Osteocyte (in vitro differentiated cells): Measurements from ENCODE around the gene LARP7. TPM values are rescaled to one million over a fixed set of nuclear protein-coding genes. Genes with fewer than 3 reads are reported as not detected.
"Not testable (repeated sequence)": the region's sequence is repeated elsewhere in the genome, so short reads cannot be mapped to it uniquely, and the experiment has no call there.

Source experiments
- DNase-seq: peaks from one replicate; pipeline ENCODE4 v3.0.0; 2021; ENCODE audit warnings: mixed read lengths; ENCODE audit not compliant: unreplicated experiment; ENCODE audit errors: extremely low spot score
- H3K27ac Mint-ChIP-seq: one replicate; pipeline ENCODE4 v1.8.0; 2021; ENCODE audit warnings: mild to moderate bottlenecking, mixed read lengths; ENCODE audit not compliant: unreplicated experiment
- H3K27me3 Mint-ChIP-seq: one replicate; pipeline ENCODE4 v1.8.0; 2021; ENCODE audit warnings: mixed read lengths; ENCODE audit not compliant: unreplicated experiment
- H3K36me3 Mint-ChIP-seq: one replicate; pipeline ENCODE4 v1.8.0; 2021; ENCODE audit warnings: mixed read lengths; ENCODE audit not compliant: unreplicated experiment
- H3K4me1 Mint-ChIP-seq: one replicate; pipeline ENCODE4 v1.8.0; 2021; ENCODE audit warnings: mixed read lengths; ENCODE audit not compliant: unreplicated experiment
- H3K4me3 Mint-ChIP-seq: one replicate; pipeline ENCODE4 v1.8.0; 2021; ENCODE audit warnings: mild to moderate bottlenecking, moderate library complexity, mixed read lengths; ENCODE audit not compliant: unreplicated experiment
- H3K9me3 Mint-ChIP-seq: one replicate; pipeline ENCODE4 v1.8.0; 2021; ENCODE audit warnings: mixed read lengths; ENCODE audit not compliant: unreplicated experiment
- CTCF ChIP-seq: fragments of 200-600 bp; sonication (generic); IDR thresholded peaks from 2 replicates; pipeline ENCODE4 v1.5.0; 2021; ENCODE audit warnings: antibody characterized with exemption, mild to moderate bottlenecking, moderate library complexity
- total RNA-seq: library from RNA; stranded (reverse); gene quantifications from 2 replicates; pipeline ENCODE4 v1.2.1, GENCODE V29; 2021

LARP7 gene
- total RNA-seq, 1 donor from 2014 or later: 43.3 TPM

- Mint-ChIP-seq H3K4me3 (no peak overlapping the region), H3K27ac (no peak overlapping the region), H3K9me3 (peaks cover 4% of the 10 kb centered on the region), H3K4me1 (no peaks in the 10 kb centered on the region), H3K36me3 (no peaks in the 10 kb centered on the region), H3K27me3 (no peaks in the 10 kb centered on the region)
- TF ChIP-seq CTCF: no peak
- DNase-seq: no peak
Observed at GRCh38 chr4:112594993-112595392, 42.0 kb upstream of the LARP7 start.

DNA sequence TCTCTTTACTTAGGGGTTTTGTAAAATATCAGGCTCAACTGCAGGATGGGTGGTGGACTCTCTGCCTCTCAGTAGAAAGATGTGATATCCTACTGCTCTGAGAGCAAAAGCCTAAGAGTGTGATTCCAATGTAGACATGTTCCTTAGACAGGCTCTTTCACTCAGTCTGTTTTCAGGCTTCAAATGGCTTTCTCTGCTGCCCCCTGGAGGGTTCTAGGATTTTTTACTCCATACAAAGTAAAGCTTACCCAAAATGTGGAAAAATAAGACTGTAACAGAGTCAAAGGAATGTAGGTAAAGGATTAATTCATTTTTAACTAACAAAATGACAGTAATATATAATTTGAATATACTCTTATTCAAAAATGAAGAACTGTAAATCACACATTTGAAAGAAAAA is 32.4 kb upstream of the LARP7 start:
- Mint-ChIP-seq H3K36me3 (no peaks in the 10 kb centered on the region), H3K9me3 (no peaks in the 10 kb centered on the region), H3K27ac (no peak overlapping the region), H3K4me3 (no peak overlapping the region), H3K4me1 (no peaks in the 10 kb centered on the region), H3K27me3 (no peaks in the 10 kb centered on the region)
- DNase-seq: no peak
- peak; percentile 76 for TF ChIP-seq CTCF

GRCh38 chr4:112612814-112613213 is 24.1 kb upstream of the LARP7 start:
- not testable (repeated sequence) for H3K27ac Mint-ChIP-seq, H3K4me3 Mint-ChIP-seq, H3K36me3 Mint-ChIP-seq, H3K9me3 Mint-ChIP-seq, DNase-seq, H3K27me3 Mint-ChIP-seq, H3K4me1 Mint-ChIP-seq

GRCh38 chr4:112616984-112617383 is 20.0 kb upstream of the LARP7 start:
- no peak for DNase-seq
- no peaks in the 10 kb centered on the region for H3K4me1 Mint-ChIP-seq
- TF ChIP-seq CTCF: no peak
- H3K9me3 Mint-ChIP-seq: no peaks in the 10 kb centered on the region
- no peaks in the 10 kb centered on the region for H3K27me3 Mint-ChIP-seq
- peaks cover 5% of the 10 kb centered on the region for H3K36me3 Mint-ChIP-seq
- H3K27ac Mint-ChIP-seq: no peak overlapping the region
- no peak overlapping the region for H3K4me3 Mint-ChIP-seq

GRCh38 chr4:112626228-112626627 is 10.7 kb upstream of the LARP7 start:
- no peak for TF ChIP-seq CTCF
- Mint-ChIP-seq H3K9me3 (no peaks in the 10 kb centered on the region), H3K4me1 (no peaks in the 10 kb centered on the region), H3K27me3 (no peaks in the 10 kb centered on the region), H3K36me3 (peaks cover 7% of the 10 kb centered on the region), H3K27ac (no peak overlapping the region), H3K4me3 (no peak overlapping the region)
- no peak for DNase-seq
